Stimulated activated CD4-positive, alpha-beta T cell treated with anti-CD3 and anti-CD28 coated beads, Interleukin-2, amount 100 ng/mL, for 4 hours (primary cell): ENCODE results near the gene ZSCAN20.
"Not testable (repeated sequence)": the region's sequence is repeated elsewhere in the genome, so short reads cannot be mapped to it uniquely, and the experiment has no call there.

Experiments
- DNase-seq: peaks from one replicate; pipeline ENCODE4 v3.0.0-alpha.2; 2020; ENCODE audit warnings: low read depth

ZSCAN20 gene

DNA sequence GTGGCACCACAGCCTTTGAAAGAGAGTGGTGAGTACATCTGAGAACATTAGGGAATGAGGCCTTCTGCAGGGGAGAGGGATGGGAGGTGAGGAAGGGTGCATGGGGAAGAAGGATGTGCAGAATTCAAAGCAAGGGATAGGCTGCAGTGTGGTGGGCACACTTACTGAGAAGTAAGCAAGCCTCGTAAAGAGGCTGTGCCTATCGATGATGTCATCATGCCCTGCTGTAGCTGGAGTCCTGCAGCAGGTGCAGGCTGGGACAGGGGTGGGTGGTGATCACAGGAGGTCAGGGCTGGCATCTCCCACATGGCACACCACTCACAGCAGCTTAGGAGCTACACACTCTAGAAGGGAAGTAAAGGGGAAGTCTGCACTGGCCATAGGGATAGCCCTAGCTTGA, 16.2 kb downstream of the ZSCAN20 start:
- DNase-seq = no peak

DNA sequence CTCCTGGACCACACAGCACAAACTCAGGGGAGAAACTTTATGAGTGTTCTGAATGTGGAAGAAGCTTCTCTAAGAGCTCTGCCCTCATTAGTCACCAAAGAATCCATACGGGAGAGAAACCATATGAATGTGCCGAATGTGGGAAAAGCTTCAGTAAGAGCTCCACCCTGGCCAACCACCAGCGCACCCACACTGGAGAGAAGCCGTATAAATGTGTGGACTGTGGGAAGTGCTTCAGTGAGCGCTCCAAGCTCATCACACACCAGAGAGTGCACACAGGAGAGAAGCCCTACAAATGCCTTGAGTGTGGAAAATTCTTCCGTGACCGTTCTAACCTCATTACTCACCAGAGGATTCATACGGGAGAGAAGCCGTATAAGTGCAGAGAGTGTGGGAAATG, 22.5 kb downstream of the ZSCAN20 start:
- no peak for DNase-seq

DNA sequence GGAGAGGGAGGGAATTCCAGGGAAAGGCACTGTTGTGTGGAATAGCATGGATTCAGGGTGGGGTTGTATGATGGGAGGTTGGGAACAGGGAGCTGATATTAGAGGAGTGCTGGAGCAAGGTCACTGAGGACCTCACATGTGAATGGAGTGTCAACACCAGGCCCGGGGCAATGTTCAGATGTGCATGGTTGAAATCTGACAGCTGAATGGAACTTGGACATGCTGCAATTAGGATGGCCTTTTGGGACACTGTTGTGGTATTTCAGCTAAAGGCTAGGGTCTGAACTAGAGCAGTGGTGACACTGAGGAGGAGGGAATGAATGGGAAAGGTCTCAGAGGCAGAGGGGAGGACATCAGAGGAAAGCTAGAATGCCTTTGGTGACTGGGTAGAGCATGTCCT, 25.0 kb downstream of the ZSCAN20 start:
- DNase-seq = no peak

DNA sequence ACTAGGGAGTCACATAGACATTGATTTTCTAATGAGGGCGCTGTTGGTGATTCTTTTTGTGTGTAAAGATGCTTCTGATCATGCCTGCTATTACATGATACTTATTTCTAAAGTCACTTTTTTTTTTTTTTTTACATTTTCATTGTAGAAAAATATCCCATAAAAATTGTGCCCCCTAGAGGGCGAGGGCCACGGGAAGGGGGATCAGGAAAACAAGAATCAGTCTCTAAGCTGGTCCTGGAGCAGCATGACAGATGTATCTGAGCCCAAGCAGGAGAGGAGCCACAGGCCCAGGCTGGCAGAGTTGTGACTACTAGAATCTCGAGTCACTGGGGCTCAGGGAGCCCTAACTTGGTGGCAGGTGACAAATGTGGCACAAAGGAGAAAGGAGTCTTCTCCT, 28.1 kb downstream of the ZSCAN20 start:
- DNase-seq = no peak

DNA sequence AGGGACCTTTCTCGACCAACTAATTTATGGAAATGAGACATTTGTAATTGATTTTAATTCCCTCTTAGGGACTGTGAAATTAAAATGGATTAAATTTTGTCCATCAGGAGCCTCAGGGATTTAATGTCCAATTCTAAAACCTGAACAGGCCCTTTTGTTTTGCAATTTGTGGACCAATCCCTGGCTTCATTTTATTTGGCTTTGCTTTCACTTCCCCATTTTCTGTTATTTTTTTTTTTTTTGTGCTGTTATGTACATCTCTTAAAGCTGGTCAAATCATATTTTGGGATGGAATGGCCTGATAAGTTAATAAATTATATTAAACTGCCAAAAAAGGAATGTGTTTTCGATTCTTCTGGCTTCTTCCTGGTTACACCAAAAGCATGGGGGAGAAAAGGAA, 28.9 kb downstream of the ZSCAN20 start:
- no peak for DNase-seq

DNA sequence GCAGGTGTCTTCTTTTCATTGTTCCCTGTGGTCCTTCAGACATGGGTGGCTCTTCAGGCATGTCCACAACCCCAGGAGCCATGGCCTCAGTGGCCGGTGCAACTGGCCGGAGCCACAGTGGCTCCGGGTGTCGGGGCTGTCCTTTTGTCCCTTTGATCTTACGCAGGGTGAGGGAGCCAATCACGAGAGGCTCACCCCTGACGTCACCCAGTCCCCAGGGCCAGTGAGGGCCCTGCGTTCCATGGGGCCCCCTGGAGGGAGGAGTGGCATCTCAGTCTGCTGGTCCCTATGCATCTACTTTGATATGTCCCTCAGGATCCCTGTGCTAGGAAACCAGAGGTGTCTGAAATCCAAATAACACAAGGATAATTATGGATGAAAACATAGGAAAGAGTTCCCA, 29.3 kb downstream of the ZSCAN20 start:
- no peak for DNase-seq

DNA sequence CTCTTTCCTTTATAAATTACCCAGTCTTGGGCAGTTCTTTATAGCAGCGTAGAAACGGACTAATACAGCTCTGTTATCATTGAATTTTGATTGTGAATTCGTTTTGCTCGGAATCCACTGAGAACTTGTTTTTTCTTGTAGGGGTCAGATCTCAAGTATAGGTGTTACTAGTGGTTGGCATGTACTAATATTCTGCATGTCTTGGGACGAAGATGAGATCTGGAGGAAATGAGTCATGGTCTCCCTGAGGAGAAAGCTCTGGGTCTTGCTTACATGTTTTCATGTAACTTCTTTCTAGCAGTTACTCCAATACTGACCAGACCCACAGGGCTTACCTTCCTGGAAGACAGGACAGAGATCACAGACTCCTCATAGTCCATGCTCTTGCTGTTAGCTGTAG, 30.3 kb downstream of the ZSCAN20 start:
- DNase-seq = no peak

DNA sequence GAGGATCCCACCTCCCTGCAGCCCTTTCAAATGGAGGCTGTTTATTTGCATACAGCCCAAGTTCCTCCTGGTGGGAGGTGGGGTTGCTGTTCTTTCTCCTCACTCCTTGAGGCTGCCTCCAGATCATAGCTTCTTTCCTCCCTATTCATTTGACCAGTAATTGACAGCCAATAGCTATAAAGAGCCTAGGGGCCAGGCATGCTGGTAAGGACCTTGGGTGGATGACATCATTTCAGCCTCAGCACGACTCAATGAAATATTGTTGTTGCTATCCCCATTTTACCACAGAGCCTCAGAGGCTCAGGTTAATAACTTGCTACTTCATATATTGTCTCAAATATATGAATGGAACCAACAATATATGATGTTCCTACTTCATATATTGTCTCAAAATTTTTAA, 31.1 kb downstream of the ZSCAN20 start:
- DNase-seq = no peak

DNA sequence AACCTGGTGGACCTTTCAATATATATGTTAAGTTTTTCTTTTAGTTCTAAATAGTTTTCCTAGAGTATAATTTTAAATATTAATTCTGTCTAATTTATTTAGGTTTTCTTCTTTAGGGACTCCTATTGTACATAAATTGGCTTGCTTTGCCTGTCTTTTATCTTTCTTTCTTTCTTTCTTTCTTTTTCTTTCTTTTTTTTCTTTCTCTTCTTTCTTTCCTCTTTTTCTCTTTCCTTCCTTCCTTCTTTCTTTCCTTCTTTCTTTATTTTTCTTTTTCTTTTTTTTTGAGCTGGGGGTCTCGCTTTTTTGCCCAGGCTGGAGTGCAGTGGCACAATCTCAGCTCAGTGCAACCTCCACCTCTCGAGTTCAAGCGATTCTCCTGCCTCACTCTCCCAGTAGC, 35.2 kb downstream of the ZSCAN20 start:
- no peak for DNase-seq

DNA sequence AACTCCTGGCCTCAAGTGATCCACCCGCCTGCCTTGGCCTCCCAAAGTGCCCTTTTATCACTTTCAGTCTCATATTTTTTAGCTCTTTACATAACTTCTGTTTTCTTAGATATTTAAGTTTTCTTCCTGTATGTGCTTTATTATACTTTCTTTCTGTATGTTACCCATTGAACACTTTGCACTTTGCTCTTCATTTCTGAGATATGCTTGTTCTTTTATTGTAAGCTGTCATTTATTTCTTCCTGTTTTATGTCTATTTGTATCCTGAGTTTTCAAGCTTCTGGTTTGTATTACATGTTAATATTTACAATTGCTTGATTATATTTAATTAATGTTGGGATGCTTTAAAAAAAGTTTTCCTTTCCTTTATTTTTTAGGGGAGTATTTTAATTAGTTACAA, 35.7 kb downstream of the ZSCAN20 start:
- no peak for DNase-seq

DNA sequence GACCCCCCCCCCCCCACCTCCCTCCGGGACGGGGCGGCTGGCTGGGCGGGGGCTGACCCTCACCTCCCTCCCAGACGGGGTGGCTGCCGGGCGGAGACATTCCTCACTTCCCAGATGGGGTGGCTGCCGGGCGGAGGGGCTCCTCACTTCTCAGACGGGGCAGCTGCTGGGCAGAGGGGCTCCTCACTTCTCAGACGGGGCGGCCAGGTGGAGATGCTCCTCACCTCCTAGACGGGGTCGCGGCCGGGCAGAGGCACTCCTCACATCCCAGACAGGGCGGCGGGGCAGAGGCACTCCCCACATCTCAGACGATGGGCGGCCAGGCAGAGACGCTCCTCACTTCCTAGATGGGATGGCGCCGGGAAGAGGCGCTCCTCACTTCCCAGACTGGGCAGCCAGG, 36.8 kb downstream of the ZSCAN20 start:
- DNase-seq = not testable (repeated sequence)

DNA sequence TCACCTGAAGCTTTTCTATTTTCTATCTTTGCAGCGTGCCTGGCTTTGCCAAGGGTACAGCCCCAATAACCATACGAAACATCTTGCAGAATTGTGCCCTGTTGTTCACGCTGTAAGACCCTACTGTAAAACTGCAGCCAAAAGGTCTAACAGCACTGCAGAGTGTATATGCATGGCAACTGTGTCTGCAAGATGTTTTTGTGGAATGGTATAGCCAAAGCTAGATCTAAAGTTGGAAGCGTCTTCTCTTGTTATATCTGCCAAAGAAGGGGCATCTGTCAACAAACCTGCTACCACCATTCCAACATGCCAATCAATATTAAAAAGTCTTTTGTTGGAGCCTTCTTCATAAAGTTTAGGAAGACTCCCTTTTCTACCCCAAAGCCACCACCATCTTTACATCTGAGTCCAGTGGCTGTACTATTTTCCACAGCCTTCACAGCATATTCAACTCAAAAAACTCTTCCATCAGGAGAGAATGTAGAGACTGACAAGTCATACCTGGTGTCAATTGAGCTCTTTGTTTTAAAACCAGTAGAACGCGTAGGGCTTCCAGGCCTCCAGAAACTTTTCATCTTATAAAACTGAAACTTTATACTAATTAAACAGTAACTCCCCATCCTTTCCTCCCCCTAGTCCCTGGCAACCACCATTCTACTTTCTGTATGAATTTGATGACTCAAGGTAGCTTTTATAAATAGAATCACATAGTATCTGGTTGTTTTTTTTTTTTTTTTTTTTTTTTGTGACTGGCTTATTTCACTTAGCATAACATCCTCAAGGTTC, 40.0 kb downstream of the ZSCAN20 start:
- no peak for DNase-seq

DNA sequence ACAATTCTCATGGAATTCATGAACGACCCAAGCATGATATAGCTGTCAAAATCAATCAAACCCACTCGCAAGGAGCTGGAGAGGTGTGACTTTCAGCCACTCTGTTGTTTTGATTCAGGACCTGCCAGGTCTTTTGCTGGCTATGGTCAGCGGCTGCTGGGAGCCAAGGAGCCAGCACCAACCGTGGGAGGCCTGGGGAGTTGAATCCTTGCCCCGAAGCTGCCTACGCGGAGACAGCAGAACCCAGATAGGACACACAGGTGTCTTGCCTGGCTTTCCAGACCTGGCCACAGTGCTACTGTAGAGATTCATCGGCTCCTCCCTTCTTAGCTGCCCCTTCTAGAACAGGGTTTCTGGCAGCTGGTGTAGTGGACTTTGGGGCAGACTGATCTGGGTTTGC, 42.7 kb downstream of the ZSCAN20 start:
- no peak for DNase-seq

DNA sequence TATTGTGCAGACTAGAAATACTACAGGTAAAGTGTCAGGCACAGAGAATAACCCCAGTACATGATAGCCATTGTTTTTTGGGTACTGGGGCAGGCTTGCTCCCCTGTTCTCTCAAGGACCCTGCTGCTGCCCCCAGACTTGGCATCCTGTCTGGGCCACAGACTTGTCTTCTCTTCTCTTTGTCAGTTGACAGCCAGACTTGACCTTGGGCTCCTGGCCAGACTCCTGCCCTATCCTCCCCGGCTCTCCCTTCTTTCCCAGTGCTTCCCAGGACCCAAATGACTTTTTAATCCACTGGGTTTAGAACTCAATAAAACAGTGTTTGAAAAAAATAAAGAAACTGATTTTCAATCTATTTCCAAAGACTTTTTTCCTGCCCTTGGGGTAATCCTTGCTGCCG, 43.2 kb downstream of the ZSCAN20 start:
- DNase-seq = no peak

DNA sequence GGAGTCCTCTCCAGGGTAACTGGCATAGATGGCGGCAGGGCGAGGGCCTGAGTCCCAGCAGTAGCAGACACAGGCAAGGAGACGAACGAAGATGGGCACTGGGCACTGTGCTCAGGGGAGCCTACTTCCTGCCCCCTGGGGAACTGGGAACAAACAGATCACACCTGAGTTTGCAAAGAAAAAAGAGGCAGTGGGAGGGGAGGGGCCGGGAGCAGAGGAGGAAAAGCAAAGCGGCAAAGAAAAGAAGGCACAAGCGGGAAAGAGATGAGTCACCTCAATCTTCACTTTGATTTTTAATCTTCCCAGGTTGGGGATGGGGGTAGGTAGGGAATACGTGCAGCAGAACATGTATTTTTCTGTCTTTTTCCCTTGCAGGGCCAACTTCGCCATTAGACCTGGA, 44.0 kb downstream of the ZSCAN20 start:
- DNase-seq = no peak

DNA sequence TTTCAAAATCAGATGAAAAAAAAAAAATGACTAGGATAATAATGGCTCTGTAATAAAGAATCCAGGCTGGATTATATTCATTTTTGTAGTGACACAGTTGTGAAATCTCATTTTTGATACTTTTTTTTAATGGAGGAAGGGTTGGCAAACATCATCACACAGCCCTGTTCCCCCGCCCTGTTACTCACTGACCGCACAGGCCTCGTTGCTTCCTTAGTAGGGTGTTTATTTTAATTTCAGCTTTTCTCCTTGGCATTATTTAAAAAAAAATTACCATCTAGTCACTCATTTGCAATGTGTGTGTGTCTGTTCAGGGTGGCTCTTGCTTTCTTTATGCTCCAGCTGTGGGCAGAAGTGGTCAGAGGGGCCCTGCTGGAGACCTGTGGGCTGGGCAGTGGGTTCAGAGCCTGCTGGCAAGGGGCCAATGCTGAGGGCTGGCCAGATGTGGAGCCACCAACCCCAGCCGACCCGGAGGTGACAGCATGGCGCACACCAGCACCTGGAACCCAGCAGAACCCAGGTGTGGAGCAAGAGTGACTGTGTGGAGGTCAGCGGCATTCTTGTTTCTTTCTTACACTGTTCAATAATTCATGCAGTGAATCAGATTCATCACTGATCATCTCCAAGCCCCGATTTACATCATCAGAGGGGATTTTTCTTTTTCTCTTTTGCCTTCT, 44.6 kb downstream of the ZSCAN20 start:
- no peak for DNase-seq

DNA sequence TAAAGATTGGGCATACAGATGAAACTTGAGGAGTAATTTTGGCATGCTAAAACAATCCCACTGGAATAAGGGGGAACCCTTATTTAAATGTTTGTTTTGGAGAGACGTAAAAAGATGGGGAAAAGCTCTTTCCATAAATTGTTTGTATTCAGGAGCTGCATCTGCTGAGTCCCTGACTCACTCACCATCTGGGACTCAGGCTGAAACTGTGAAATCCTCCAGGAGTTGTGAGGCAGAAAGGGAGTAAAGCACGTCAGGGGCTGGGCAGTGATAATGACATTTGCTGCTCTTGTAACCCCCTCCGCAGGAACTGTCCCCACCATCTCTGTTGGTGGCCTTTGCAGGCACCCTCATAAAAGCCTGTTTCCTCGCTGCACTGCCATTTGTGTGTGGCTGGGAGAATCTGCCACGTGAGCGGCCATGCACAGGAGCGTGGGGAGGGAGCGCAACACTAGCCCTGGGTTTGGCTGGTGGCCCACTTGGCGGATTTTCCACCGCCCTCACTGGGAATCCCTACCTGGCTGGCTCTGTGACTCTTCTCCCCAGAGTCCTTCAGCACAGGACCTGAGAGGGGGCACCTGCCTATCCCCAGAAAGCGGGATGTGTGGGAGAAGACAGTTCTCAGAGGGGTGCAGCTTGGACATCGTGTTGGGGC, 45.3 kb downstream of the ZSCAN20 start:
- DNase-seq = no peak

DNA sequence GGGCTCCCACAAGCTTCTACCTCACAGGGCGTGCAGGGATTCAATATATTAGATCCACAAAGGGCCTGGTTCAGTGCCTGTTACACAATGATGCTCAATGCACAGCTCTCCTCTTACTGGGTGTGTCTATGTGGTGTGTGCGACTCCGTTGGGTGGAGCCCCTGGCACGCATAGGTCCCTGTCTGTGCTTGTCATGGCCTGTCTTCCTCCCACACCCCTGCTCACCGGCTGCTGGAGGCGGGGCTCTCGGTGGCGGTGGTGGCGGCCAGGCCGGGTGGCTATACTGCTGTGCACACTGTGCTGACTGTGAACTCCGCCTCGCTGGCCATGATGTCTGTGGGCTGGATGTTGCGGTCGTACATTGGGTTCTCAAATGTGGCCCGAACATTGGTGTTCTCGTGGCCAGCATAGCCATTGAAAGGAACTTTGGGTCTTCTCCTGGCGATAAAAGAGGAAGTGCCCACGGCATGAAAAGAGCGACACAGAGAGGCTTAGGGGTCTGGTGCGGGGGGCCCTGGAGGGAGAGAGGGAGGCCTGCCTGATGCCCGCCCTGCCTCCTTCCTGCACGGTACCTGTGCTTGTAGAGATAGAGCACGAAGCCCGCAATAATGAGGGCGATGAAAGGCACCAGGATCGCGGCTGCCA, 46.9 kb downstream of the ZSCAN20 start:
- DNase-seq = no peak

DNA sequence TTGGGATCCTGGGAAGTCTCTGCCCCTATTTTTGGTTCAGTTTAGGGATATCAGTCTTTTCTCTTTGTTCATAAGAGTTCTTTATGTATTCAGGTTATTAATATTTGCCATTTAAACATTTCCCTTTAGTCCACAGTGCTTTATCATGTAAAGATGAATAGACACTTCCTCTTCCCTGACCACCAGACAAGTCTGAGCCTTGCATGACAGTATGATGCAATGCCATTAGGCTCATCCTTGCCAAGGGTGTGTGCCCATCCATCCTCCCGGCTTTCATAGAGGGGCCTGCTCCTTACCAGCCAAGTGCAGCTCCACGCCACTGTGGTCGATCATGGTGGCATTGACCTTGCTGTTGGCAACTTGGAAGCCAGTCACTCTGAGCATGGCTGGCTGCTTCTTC, 52.1 kb downstream of the ZSCAN20 start:
- DNase-seq = no peak

DNA sequence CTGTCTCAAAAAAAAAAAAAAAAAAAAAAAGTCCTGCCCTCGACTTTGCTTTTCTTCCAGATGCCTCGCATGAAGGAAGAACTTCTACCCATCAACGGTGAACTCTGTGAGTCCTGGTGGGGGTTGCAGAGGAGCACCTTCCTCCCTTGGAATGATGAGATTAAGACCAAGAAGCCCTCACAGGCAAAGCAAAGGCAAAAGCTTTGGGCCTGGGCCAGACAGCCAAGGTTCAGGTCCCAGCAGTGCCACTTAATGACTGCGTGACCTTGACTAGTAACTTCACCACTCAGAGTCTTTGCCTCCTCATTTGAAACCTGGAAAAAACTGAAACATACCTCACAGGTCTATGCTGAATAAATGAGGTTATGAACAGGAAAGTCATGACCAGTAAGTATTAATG, 55.5 kb downstream of the ZSCAN20 start:
- no peak for DNase-seq

DNA sequence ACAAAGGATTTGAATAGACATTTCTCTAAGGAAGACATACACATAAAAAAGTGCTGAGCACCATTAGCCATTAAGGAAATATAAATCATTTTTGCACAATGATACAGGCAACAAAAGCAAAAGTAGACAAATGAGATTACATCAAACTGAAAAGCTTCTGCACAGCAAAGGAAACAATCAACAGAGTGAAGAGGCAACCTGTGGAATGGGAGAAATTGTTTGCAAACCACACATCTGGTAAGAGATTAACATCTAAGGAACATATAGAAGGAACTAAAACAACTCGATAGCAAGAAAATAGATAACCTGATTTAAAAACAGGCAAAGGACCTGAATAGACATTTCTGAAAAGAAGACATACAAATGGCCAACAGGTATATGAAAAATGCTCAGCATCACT, 57.5 kb downstream of the ZSCAN20 start:
- no peak for DNase-seq

DNA sequence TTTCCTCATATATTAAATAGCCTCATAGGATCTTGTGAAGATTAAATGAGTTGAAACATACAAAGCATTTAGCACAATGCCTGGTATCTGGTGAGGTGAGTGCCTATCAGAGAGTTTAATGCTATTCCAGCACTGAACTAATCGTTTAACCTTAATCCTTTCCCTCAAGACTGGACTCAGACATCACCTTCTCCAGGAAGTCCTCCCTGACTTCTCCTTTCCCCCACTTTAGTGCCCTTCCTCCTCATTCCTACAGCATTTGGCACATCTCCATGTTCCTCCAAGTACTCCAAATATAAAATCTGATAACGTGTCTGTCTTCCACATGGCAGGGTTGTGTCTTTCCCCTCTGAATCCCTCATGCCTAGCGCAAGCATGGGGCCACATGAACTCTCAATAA, 59.8 kb downstream of the ZSCAN20 start:
- DNase-seq = no peak

DNA sequence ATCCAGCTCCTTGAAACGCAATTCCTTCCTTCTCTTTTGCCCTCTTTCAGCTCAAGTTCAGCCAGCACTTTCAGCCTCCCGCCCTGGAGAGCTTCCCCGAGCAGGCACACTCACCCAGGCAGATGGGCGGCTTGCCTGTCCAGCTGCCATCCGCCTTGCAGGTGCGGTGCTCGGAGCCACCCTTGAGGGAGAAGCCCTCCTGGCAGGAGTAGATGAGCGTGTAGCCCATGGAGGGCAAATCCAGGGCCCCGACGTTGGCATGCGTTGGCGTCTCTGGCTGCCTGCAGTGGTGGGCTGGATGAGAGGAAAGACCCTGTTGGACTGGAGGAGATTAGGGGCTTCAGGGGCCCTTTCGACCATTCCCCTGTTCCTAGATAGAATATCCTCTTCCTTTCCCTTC, 60.5 kb downstream of the ZSCAN20 start:
- no peak for DNase-seq
